NCI-H1417 (cell line): Measurements from ENCODE around the gene ZNF200.
"Not testable (repeated sequence)": the region's sequence is repeated elsewhere in the genome, so short reads cannot be mapped to it uniquely, and the experiment has no call there.

Experiments
- DNase-seq, 3 experiments: peaks; one replicate each; lab custom pipeline; 2025; lab: John Stamatoyannopoulos, UW

The ZNF200 gene, protein sequence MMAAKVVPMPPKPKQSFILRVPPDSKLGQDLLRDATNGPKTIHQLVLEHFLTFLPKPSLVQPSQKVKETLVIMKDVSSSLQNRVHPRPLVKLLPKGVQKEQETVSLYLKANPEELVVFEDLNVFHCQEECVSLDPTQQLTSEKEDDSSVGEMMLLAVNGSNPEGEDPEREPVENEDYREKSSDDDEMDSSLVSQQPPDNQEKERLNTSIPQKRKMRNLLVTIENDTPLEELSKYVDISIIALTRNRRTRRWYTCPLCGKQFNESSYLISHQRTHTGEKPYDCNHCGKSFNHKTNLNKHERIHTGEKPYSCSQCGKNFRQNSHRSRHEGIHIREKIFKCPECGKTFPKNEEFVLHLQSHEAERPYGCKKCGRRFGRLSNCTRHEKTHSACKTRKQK

DNA sequence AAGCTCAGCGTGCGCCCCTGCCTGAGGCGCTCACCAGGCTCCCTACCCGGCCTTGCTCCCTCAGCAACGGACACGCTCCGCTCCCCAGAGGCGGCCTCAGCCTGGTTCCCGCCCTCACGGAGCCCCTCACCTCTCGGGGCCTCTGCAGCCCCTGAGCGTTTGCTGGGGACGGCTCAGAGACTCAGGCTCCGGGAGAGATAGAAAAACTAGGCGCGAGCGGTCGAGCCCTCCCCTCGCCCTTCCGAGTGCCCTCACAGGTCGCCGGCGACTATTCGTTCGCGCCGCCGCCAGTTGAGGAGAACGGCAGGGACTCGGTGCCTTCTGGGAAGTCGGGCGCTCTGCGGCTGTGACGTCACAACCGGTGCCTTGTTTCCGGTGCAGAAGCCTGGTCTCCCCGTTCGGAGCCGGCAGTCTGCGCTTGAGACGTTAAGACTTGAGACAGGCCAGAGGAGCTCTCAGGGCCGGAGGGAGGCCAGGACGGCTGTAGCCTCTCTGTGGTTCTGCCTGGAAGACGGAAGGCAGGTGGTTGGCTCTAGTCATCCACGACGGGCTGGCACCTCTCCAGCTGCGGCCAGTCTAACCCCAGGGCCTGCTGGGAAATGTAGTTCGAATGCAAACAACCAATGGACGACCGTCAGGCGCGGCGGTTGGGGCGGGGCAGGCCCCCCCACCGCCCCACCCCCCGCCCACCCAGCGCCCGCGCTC, at the start of gene ZNF200:
Gene ZNF200, minus strand, starts transcription at position 302 of the 705 bp plus-strand sequence. CDS start 1,403 bp downstream, outside the sequence.
- peak; percentile 94 to 97 (median 96) for DNase-seq

DNA sequence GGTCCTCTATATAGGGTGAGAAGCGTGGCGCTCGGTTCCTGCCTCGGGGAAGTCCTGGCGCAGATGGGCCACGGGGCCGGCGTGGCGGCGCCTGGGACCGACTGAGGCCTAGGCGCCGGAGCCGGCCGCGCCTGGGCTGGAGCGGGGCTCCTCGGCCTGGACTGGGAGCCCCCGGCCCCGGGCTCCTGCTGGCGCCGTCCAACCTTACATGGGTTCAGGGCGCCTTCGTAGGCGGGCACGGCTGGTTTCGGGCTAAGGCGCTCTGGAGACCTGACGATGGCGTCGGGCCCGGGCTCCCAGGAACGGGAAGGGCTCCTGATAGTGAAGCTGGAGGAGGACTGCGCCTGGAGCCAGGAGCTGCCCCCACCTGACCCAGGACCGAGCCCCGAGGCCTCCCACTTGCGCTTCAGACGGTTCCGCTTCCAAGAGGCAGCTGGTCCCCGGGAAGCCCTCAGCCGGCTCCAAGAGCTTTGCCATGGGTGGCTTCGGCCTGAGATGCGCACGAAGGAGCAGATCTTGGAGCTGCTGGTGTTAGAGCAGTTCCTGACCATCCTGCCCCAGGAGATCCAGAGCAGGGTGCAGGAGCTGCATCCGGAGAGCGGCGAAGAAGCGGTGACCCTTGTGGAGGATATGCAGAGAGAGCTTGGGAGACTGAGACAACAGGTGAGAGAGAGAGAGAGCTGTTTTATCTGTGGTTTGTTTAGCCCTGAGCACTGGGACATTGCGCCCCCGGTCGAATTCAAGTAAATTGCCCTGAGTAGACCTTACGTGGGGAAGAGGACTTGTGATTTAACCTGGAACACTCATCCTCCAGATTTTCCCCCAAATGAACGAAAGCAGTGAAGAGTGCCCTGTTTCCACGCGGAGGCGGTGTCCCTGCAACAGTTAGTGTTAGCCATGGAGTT, 48.8 kb upstream of the ZNF200 start:
- DNase-seq = no peak

DNA sequence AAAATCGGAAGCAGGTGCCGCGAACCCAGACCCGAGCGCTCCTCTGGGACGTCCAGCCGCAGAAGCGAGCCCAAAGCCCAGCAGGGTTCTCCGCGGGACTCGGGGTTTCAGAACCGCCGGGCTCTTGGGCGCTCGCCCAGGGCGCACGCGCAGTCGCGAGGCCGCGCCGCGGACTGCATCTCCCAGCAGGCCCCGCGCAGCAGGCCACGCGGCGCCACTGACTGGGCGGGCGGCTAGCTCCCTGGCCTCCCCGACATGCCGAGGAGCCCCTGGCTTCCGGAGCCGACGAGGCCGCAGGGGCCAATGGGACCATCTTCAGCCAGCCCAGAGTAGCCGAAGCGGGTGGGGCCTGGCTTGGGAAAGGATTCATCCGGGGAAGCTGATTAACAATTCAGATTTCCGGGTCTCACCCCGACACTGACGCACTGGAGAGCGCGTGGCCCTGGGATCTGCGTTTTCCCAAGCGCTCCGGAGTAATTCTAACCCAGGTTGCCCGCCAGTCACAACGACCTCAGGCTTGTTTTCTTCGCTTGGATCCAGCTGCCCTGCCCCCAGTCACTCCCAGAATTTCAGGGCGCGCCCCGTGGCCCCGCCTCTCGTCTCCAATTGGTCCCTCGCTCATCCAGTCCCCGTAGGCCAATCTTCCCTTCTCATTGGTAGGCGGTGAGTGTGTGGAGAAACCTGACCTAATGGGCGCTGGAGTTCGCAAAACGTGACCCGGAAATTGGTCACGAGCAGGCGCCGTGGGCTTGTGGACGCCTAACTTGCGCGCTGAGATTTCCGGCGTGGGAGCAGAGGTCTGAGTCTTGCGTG, 48.0 kb upstream of the ZNF200 start, which contains the start of gene ZNF263:
Gene ZNF263, plus strand, starts transcription at position 762 of the 813 bp plus-strand sequence. CDS start 328 bp downstream, outside the sequence.
- DNase-seq = peak; percentile 96 to 99 (median 99)

DNA sequence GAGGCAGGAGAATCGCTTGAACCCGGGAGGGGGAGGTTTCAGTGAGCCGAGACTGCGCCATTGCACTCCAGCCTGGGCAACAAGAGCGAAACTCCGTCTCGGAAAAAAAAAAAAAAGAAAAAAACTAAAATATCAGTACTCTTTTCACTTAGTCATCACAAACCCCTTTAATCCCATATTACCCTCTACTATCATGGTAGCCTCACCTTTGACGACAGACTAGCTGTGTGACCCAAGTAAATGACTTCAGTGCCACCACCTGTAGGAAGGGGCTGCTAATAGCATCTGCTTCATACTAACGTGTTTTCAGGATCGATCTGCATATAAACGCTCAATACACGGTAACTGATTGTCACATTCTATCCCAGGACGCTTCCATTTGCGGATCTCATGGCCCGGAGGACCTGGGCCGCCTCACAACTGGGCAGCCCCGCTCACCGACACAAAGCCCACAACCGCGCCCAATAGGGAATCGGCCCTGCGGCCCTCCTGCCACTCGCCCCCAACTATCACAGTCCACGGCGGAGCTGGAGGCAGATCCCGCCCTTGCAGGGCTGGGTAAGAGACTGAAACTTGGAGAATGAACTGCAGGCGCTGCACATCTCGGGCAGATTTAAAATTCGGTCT, 47.3 kb upstream of the ZNF200 start:
- DNase-seq = peak; percentile 82 to 94 (median 92)

DNA sequence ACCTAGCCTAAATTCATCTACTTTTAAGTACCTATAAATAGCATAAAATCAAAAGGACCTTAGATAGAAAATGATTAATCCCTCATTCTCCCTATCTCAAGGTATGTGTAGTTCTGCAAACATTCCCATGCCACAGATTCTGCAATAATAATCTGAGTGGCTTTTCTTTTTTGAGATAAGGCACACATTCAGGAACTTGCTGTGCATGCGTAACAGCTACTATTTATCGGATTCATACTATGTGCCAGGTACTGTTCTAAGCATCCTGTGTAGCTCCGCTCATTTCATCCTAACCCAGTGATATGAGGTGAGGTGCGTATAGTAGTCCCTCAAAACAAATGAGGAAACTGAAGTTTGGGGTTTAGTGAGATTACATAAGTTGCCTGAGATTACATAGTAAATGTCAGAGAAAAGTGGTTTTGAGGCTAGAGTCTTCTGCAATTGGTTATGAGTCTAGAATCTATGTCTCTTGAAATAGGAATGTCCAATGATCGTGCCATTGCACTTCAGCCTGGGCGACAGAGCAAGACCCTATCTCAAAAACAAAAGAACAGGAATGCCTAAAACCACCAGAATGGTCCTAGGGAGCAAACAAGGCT, 46.4 kb upstream of the ZNF200 start:
- DNase-seq = no peak

DNA sequence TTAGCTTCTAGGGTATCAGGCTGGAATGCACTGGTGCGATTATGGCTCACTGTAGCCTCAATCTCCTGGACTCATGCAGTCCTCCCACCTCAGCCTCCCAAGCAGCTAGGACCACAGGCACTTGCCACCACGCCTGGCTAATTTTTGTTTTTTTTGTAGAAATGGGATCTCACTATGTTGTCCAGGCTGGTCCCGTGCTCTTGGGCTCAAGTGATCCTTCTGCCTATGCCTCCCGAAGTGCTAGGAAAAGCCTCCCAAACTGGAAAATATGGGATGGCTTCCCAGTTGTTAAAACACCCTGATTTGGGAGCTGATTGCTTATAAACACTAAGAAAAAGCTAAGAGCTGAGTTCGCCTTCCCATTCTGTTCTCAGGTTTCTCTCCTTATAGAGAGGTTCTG, 41.7 kb upstream of the ZNF200 start:
- no peak for DNase-seq

DNA sequence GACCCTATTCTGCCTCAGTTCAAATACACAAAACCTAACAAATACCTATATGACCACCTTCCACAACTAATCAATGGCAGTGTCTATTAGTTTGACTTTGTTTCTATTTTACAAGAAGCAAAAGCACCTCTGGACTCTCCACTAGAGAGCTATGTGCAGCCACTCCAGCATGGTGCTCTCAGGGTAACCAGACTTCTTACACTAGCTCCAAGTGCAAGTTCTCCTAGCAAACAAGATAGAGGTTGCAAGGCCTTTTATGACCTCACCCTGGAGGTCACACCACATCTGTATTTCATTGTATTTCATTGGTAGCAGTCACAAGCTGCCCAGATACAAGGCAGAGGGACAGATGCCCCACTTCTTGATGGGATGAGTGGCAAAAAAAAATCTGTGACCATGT, 40.0 kb upstream of the ZNF200 start:
- DNase-seq = no peak

DNA sequence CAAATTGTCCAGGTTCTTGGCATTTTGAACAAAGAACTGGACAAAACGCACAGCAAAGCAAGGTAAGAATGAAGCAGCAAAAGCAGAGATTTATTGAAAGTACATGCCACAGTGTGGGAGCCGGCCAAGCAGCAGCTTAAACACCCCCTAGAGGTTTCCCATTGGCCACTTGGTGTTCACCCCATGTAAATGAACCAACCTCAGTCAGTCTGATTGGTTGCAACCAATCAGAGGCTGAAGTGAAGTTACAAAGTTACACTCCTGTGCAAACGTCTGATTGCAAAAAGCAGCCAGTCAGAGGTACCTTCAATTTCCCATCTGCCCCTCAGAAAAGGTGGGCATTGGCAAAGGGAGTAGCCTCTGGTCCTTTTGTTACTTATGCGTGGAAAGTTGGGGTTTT, 39.5 kb upstream of the ZNF200 start:
- DNase-seq = no peak

DNA sequence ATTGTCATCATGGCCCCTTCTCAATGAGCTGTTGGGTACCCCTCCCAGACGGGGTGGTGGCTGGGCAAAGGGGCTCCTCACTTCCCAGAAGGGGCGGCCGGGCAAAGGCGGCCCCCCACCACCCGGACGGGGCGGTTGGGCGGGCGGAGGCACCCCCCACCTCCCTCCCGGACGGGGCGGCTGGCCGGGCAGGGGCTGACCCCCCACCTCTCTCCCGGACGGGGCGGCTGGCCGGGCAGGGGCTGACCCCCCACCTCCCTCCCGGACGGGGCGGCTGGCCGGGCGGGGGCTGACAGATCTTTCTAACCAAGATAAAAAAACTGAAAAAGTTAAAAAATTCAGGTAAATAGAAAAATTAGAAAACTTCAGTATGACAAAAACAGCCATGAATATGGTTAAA, 36.3 kb upstream of the ZNF200 start:
- DNase-seq = not testable (repeated sequence)

DNA sequence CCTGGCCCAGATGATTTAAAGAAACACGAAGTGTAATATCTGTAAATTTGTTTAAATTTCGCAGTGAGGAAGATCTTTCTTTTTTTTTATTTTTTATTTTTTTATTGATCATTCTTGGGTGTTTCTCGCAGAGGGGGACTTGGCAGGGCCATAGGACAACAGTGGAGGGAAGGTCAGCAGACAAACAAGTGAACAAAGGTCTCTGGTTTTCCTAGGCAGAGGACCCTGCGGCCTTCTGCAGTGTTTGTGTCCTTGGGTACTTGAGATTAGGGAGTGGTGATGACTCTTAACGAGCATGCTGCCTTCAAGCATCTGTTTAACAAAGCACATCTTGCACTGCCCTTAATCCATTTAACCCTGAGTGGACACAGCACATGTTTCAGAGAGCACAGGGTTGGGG, 35.8 kb upstream of the ZNF200 start:
- DNase-seq = not testable (repeated sequence)

DNA sequence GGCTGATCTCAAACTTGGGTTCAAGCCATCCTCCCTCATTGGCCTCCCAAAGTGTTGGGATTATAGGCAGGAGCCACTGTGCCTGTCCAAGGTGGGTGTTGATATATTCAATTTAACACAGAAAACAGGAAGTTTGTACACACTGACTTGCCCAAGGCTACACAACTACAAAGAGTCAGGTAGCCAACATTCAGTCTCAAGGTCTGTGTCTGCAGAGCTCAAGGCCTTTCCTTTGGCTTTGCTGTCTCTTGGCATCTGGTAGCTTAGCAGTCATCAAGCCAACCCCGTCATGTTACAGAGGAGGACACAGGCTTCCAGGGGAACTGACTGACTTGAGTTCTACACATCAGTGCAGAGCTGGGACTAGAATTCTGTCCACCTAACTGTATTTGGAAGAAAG, 33.3 kb upstream of the ZNF200 start:
- no peak for DNase-seq

DNA sequence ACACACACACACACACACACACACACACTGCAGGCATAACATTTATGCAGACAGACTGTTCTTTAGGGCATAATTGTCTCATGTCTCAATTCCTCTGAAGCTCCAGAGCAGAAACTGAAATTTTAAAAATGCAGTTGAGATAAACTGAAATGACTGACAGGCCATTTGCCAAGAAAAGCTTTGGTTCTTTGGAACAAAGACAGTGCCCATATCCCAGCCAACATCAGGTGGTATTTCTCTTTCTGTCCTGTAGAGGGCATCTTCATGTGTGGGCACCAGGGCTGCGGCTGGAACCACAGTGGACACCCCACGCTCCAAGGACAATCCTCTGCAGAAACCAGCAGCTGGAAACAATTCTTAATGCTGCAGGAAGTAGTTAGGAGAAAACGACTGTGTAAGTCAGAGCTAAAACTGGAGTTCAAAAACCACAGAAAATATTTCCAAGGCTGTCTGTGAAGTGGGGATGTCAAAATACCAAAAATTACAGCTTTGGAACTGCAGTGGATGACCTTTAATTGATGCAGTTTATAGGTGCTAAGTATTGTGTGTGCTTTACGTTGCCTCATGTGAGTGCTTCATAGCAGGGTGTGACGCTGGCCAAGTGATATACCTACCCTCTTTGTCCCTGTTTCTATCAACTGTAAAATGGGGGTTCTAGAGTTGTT, 32.0 kb upstream of the ZNF200 start:
- peak in 1 of 3 experiments; percentile 39 for DNase-seq

DNA sequence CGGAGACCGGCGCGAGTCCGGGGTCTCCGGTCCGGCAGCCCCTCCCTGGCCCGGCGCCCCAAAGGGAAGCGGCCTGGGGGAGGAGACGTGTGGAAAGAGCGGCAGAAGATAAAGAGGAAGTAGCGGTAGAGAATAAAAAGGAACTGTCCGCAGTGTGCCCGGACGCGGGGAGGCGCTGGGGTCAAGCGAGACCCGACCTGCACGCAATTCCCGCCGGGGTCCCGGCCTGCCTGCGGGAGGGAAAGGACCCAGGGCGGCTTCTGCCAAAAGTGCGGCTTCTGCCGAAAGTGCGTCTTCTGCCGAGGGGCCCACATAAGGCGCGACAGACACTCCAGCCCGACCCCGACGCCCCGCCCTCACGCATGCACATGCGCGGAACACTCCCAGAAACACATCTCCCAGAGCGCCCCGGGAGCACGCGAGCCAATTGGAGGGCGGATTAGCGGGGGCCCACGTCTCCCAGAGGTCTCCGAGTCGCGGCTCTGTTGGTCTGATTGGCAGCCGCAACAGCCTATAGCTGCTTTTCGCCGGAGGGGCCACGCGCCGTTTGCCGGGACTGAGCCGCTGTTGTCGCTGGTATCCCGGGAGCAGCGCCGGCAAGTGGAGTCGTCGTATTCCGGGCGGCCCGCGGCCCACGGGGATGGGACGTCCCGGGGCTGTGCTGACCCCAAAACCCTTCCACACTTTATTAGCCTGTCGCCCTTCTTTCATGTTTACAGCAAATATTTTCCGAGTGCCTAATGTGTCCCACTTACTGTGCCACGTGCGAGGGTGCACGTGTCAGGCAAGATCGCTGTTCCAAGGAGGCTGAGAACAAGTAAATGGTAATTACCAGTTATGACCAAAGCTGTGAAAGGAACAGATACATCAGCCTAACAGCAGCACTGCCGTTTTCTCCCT, 29.4 kb upstream of the ZNF200 start:
- DNase-seq = peak; percentile 95 to 99 (median 98)

DNA sequence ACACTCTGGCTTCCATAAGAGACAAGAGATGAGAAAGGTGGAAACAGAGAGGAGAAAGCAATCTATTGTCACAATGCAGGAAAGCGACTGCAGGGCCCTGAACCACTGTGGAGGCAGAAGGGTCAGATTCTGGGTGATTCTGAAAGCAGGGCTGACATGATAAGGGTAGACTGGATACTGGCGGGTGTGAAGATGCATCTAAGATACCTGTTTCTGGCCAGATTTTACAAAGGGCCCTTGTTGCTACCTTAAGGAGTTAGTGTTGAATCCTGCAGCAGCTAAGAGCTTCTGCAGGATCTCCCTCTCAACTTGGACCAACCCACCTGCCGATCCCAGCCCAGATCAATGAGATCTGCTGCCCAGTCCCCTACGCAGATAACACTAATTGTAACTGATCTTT, 27.6 kb upstream of the ZNF200 start:
- DNase-seq = no peak

DNA sequence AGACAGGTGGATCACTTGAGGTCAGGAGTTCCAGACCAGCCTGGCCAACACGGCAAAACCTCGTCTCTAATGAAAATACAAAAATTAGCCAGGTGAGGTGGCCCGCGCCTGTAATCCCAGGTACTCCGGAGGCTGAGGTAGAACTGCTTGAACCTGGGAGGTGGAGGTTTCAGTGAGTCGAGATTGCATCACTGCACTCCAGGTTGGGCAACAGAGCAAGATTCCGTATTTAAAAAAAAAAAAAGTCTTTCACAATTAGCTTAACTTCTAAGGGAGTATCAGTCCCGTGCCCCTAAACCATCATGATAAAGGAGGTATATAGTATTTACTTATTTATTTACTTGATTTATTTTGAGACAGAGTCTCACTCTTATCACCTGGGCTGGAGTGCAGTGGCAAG, 24.9 kb upstream of the ZNF200 start:
- no peak for DNase-seq

DNA sequence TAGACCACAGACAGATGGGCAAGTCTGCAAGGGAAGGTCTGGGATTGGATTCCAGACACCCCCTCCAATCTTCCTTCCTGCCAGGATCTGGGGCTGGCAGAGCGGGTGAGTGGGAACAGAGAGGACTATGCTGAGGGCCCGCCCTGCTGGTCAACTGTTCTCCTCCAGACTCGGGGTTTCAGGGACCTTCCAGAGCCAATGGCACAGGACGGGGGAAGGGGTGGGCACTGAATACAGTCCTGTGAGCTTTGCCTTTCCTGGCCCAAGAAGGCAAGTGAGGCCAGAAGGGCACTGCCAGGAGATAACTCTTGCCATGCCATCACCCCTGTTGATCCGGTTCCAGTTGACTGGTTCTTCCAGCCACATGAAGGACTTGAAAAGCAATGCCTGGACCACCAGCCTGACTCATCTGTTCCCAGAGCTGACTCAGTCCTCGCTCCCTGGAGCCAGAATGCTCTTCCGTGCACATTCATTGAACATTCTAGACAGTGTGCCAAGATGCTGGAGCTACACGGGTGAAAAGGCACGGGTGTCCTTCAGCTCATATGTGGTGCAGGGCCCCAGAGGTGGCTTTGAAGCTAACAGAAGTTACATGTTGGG, 22.0 kb upstream of the ZNF200 start:
- no peak for DNase-seq

DNA sequence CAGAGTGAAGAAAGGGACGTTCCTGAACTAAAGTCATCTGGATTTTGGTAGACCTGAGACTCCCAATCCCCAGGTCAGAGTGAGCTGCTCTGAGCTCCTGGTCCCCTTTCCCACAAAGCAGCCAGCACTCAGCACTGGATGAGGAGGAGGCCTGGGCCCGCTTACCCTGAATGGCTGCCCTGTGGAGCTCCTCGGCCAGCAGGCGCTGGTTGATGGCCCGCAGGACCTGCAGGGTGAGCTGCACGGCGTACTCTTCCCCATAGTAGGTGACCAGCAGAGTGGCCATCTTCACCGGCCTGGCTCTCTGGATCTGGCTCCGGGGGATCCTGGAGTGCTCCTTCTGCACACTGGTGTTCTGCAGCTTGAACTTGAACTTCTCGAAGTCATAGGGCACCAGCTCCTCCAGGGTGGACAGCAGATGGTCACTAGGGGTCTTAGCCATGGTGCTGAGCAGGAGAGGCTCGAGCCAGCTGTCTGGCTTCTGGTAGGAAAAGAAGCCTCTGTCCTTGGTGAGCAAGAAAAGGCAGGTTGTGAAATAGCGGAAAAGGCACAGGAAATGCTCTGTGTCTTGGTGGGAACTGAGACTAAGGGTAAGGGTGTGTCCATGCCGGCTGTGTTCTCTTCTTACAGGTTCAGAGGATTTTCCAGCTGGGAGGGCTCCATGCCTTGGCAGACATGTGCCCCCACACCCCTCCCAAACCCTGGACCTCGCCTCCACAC, 21.3 kb upstream of the ZNF200 start, which contains the start of gene MEFV:
Gene MEFV, minus strand, starts transcription at position 488 of the 720 bp plus-strand sequence. Its CDS starts 46 bp downstream, at position 442.
- no peak for DNase-seq

DNA sequence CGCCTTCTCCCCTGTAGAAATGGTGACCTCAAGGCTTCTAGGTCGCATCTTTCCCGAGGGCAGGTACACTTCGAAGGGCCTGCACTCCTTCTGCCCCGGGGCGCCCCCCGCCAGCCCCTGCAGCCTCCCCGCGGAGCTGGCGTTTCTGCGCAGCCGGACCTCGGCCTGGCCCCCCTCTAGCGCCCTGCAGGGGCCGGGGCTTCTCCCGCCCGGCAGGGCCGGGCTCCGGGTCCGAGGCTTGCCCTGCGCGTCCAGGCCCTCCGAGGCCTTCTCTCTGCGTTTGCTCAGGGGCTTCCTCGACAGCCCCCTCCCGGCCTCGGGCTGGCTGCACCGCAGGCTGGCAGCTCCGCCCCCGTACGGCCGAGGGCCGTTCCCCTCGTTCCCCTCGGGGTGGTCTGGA, 19.4 kb upstream of the ZNF200 start:
- no peak for DNase-seq
